OCI-M1 (cell line): Measurements from ENCODE around the gene ZNF79.

Experiments
- DNase-seq: peaks from one replicate; lab custom pipeline; 2025; lab: John Stamatoyannopoulos, UW

Gene ZNF79

DNA sequence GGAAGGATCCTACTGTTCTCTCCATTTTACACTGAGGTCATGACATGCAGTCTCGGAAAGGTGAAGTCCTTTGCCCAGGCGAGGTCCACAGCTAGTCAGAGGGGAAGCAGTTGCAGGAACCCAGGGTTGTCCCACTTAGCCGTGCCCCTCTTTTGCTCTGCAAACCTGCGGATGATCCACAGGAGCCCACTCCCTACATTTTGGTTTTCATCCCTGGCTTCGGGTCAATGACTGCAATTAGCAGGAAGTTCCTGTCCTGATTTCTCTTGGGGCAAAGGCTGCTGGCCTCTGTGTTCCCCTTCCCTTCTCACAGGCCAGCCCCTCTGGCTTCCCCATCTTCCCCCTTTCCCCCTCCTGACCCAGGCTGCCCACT lies 25.9 kb upstream of the ZNF79 start:
- DNase-seq = no peak

DNA sequence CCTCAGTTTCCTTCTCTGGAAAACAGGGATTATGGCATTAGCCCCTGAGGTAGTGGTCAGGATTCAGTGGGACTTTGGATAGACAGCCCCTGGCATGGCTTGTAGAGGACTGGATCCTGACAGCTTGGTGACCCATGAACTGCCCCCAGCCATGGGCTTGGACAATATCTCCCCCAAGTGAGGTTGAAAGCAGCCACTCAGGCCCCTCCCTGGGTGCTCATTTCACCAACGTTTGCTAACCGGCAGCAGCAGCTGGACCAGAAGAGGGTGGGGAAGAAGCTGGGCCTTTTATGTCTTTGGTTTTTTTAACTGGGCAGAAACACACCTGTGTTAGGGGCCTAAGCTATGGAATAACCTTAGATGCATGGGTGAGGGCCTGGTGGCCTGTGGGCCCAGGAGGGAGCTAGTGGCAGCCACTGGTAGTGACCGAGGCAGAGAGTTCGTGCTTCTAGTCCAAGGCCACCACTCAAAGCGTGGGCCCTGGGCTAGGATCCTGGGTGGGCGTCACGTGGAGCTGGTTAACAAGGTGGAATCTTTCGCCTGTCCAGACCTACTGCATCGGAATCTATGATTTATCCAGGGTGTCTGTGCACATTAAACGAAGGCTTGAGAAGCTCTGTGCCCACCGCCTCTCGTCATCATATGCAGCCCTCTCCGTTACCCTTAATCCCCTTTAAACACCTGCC lies 25.3 kb upstream of the ZNF79 start:
- no peak for DNase-seq

- no peak for DNase-seq
Measured at GRCh38 chr9:127399736-127400269, 24.4 kb upstream of the ZNF79 start.

DNA sequence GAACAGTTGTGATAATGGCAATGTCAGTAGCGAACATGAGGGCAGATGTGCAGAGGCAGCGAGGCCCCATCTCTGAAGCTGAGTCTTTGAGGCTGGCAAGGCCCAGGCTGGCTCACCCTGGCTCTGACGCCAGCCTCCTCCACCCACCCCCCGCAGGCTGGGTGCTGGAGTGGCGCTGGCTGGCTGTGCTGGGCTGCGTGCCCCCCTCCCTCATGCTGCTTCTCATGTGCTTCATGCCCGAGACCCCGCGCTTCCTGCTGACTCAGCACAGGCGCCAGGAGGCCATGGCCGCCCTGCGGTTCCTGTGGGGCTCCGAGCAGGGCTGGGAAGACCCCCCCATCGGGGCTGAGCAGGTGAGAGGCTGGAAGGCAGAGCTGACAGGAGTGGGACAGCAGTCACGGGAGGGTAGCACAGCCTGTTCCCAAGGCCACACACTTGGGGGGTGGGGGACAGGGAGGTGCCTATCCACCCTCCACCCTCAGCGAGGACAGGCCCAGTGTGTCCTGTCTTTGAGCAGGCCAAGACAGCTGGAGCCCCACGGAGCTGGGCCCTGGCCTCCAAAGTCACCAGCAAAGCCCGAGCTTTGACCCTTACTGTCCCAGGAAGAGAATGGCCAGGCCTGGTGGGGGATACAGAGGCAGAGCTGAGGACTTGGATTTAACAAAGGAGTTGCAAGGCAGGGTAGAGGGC lies 21.6 kb upstream of the ZNF79 start:
- DNase-seq = no peak

- DNase-seq = no peak
Measured at GRCh38 chr9:127403507-127404192, 20.5 kb upstream of the ZNF79 start.

DNA sequence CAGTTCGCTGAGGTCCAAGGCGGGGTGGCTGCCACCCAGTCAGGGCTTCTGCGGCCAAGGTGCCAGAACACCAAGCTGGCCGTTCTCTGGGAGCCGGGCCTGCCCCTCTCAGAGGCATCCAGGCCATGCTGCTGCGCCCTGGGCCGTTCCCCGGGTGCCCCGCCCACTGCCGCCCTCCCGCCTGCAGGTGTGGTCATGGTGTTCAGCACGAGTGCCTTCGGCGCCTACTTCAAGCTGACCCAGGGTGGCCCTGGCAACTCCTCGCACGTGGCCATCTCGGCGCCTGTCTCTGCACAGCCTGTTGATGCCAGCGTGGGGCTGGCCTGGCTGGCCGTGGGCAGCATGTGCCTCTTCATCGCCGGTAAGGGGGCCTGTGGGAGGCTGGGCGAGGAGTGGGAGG lies 19.6 kb upstream of the ZNF79 start:
- no peak for DNase-seq

- DNase-seq = no peak
Measured at GRCh38 chr9:127405344-127406125, 18.6 kb upstream of the ZNF79 start.

DNA sequence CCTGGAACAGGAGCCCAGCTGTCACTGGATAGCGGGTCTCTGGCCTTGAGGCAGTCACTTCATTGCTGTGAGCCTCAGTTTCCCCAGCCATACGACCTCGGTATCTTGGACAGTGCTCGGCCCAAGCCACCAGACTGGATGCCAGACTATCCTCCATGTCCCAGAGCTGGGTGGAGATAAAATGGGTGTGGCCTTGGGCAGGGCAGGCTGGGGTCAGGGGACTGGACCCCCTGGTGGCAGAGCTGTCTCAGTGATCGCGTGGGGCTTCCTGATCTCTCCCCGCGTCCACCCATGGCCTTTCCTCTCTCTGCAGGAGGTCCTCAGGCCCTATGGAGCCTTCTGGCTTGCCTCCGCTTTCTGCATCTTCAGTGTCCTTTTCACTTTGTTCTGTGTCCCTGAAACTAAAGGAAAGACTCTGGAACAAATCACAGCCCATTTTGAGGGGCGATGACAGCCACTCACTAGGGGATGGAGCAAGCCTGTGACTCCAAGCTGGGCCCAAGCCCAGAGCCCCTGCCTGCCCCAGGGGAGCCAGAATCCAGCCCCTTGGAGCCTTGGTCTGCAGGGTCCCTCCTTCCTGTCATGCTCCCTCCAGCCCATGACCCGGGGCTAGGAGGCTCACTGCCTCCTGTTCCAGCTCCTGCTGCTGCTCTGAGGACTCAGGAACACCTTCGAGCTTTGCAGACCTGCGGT lies 17.2 kb upstream of the ZNF79 start:
- no peak for DNase-seq

GRCh38 chr9:127407492-127407843 lies 16.7 kb upstream of the ZNF79 start:
- DNase-seq = no peak

- peak; percentile 18 for DNase-seq
Measured at GRCh38 chr9:127411122-127411521, 13.1 kb upstream of the ZNF79 start.

- DNase-seq = no peak
Measured at GRCh38 chr9:127415141-127415540, 9.0 kb upstream of the ZNF79 start.

GRCh38 chr9:127415657-127416056 lies 8.5 kb upstream of the ZNF79 start:
- no peak for DNase-seq

GRCh38 chr9:127417131-127418036 lies 6.8 kb upstream of the ZNF79 start:
- no peak for DNase-seq

- DNase-seq = peak; percentile 60
Measured at GRCh38 chr9:127418037-127418471, 6.1 kb upstream of the ZNF79 start.

- no peak for DNase-seq
Measured at GRCh38 chr9:127419348-127419747, 4.8 kb upstream of the ZNF79 start.

- no peak for DNase-seq
Measured at GRCh38 chr9:127421057-127421456, 3.1 kb upstream of the ZNF79 start.

- DNase-seq = no peak
Measured at GRCh38 chr9:127422133-127422782, 1.9 kb upstream of the ZNF79 start.

DNA sequence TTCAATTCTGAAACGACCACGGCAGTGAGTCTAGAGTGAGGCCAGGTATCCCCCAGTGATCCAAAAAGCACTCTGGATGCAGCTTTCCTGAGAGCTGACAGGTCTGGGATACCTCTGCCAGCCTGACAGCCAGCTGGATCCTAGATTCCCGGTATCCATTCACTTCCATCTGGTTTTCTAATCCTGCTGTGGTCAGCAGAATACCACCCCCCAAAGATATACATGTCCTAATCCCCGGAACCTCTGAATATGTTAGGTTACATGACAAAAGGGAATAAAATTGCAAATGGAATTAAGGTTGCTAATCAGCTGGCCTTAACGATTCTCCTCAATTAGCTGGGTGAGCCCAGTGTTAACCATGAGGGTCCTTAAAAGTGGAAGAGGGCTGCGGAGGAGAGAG lies 1.4 kb upstream of the ZNF79 start:
- no peak for DNase-seq

DNA sequence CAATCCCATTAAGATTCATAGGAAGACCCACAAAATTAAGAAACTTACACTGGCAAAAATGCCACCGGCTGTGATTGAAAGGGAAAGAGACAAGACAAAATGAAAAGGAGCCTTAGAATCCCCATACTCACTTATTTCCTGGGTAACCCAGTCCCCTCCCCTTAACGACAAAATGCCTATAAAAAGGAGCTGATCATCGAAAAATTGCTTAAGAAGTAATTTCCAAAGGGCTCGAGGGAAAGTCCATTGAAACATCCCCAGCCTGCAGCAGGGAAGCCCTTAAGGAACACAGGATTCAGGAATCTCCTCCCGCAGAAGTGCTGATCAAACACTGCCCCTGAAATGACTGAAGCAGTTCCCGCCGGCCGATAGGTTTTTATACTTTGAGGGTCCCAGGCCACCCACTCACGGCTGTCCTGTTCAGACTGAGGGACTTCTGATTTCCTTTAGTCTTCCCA lies 677 bp upstream of the ZNF79 start:
- no peak for DNase-seq

- DNase-seq = peak; percentile 58
Measured at GRCh38 chr9:127424676-127424999, 456 bp downstream of the ZNF79 start.
